SU-DHL-6 (cell line): Measurements from ENCODE around the gene CHL1.

ENCODE experiments used
- H2AFZ ChIP-seq: fragments of 200-600 bp; sonication (generic); 2 replicates; pipeline ENCODE4 v1.6.1; 2014; ENCODE audit warnings: low read depth, mild to moderate bottlenecking, moderate library complexity, mixed read lengths, antibody characterized with exemption, low read length; ENCODE audit not compliant: severe bottlenecking
- H3F3A ChIP-seq: fragments of 200-600 bp; shearing (Covaris generic); 2 replicates; pipeline ENCODE4 v1.6.0; 2016; ENCODE audit warnings: antibody characterized with exemption, mild to moderate bottlenecking; ENCODE audit not compliant: insufficient read depth
- H3K27ac ChIP-seq: fragments of 200-600 bp; sonication (generic); 2 replicates; pipeline ENCODE4 v1.5.1; 2016; ENCODE audit warnings: low read depth, mild to moderate bottlenecking, low read length, moderate library complexity, mixed read lengths
- H3K27me3 ChIP-seq: fragments of 200-600 bp; sonication (generic), shearing (Covaris generic); 2 replicates; pipeline ENCODE4 v1.6.0; 2014; ENCODE audit warnings: mild to moderate bottlenecking, low read length
- H3K36me3 ChIP-seq: fragments of 200-600 bp; sonication (generic); 2 replicates; pipeline ENCODE4 v1.6.1; 2014; ENCODE audit warnings: mild to moderate bottlenecking, low read length, mixed read lengths
- H3K4me2 ChIP-seq: fragments of 300-600, 200-600 bp; shearing (Covaris generic), sonication (generic); 2 replicates; pipeline ENCODE4 v1.6.0; 2014; ENCODE audit warnings: low read length, low read depth, mild to moderate bottlenecking; ENCODE audit not compliant: poor library complexity, severe bottlenecking
- H3K4me3 ChIP-seq: fragments of 200-600 bp; sonication (generic); 2 replicates; pipeline ENCODE4 v1.5.1; 2014; ENCODE audit warnings: antibody characterized with exemption, low read length, mild to moderate bottlenecking, mixed read lengths; ENCODE audit not compliant: insufficient read depth, poor library complexity, severe bottlenecking
- H3K79me2 ChIP-seq: fragments of 200-600 bp; sonication (generic); 2 replicates; pipeline ENCODE4 v1.6.1; 2014; ENCODE audit warnings: mild to moderate bottlenecking, low read length, moderate library complexity; ENCODE audit not compliant: insufficient read depth
- H3K9ac ChIP-seq: fragments of 200-600 bp; sonication (generic); 2 replicates; pipeline ENCODE4 v1.7.0; 2014; ENCODE audit warnings: mild to moderate bottlenecking, low read length
- H3K9me2 ChIP-seq: fragments of 200-600 bp; sonication (generic); replicated peaks from 2 replicates; pipeline ENCODE4 v1.6.1; 2014; ENCODE audit warnings: low read length; ENCODE audit not compliant: insufficient read depth
- H3K9me3 ChIP-seq: fragments of 200-600 bp; sonication (generic); 2 replicates; pipeline ENCODE4 v1.6.1; 2014; ENCODE audit warnings: low read length, mixed read lengths; ENCODE audit not compliant: insufficient read depth
- H4K20me1 ChIP-seq: fragments of 200-600 bp; sonication (generic); 2 replicates; pipeline ENCODE4 v1.6.1; 2014; ENCODE audit warnings: low read depth, mild to moderate bottlenecking, antibody characterized with exemption, low read length, moderate library complexity, mixed read lengths
- CTCF ChIP-seq: fragments of 200-600 bp; sonication (generic); IDR thresholded peaks from one replicate; pipeline ENCODE4 v1.5.1; 2017; ENCODE audit warnings: antibody characterized with exemption, mild to moderate bottlenecking, low read length, moderate library complexity; ENCODE audit not compliant: insufficient read depth, poor library complexity, severe bottlenecking
- EZH2phosphoT487 ChIP-seq: fragments of 200-600 bp; sonication (generic), shearing (Covaris generic); conservative IDR thresholded peaks from 2 replicates; pipeline ENCODE4 v1.6.1; 2018; ENCODE audit warnings: mild to moderate bottlenecking, antibody characterized with exemption, low read length, moderate library complexity, mixed read lengths

Gene CHL1

GRCh38 chr3:324423-324822 lies 127.9 kb downstream of the CHL1 start:
- H3K27me3 ChIP-seq = no peaks in the 10 kb centered on the region
- H3K9me2 ChIP-seq = no peaks in the 10 kb centered on the region
- no peak overlapping the region for H3K9ac ChIP-seq
- no peak overlapping the region for H3K4me2 ChIP-seq
- H3F3A ChIP-seq = no peaks in the 10 kb centered on the region
- H4K20me1 ChIP-seq = no peaks in the 10 kb centered on the region
- no peaks in the 10 kb centered on the region for H3K36me3 ChIP-seq
- H3K27ac ChIP-seq = no peak overlapping the region
- H3K79me2 ChIP-seq = no peaks in the 10 kb centered on the region
- TF ChIP-seq EZH2phosphoT487 = no peak
- no peak for TF ChIP-seq CTCF
- H2AFZ ChIP-seq = no peak overlapping the region
- no peaks in the 10 kb centered on the region for H3K9me3 ChIP-seq
- no peak overlapping the region for H3K4me3 ChIP-seq

GRCh38 chr3:325495-325894 lies 128.9 kb downstream of the CHL1 start:
- Histone ChIP-seq H3K79me2 (no peaks in the 10 kb centered on the region), H3K9me3 (no peaks in the 10 kb centered on the region), H3K9me2 (no peaks in the 10 kb centered on the region), H3K36me3 (no peaks in the 10 kb centered on the region), H3K4me2 (no peak overlapping the region), H3K27ac (no peak overlapping the region), H3K27me3 (no peaks in the 10 kb centered on the region), H3K4me3 (no peak overlapping the region), H3F3A (no peaks in the 10 kb centered on the region), H4K20me1 (no peaks in the 10 kb centered on the region), H3K9ac (no peak overlapping the region), H2AFZ (no peak overlapping the region)
- no peak for TF ChIP-seq EZH2phosphoT487
- no peak for TF ChIP-seq CTCF

GRCh38 chr3:330494-331115 lies 134.0 kb downstream of the CHL1 start:
- H3K27me3 ChIP-seq = no peaks in the 10 kb centered on the region
- TF ChIP-seq EZH2phosphoT487 = no peak
- TF ChIP-seq CTCF = no peak
- H3K9me2 ChIP-seq = no peaks in the 10 kb centered on the region
- H3K4me3 ChIP-seq = no peak overlapping the region
- no peak overlapping the region for H3K4me2 ChIP-seq
- no peaks in the 10 kb centered on the region for H4K20me1 ChIP-seq
- H3F3A ChIP-seq = no peaks in the 10 kb centered on the region
- H3K9me3 ChIP-seq = no peaks in the 10 kb centered on the region
- H3K36me3 ChIP-seq = no peaks in the 10 kb centered on the region; the same call in 1 of the 2 replicates
- H3K9ac ChIP-seq = no peak overlapping the region
- H3K27ac ChIP-seq = no peak overlapping the region
- no peak overlapping the region for H2AFZ ChIP-seq
- no peaks in the 10 kb centered on the region for H3K79me2 ChIP-seq
